ENCODE results near the gene ANKMY2.

GRCh38 chr7:16634271-16634738 is 11.2 kb downstream of the ANKMY2 start:
- TF ChIP-seq CTCF (IDR thresholded peaks at IDR 0.05) (no peak), EZH2 (IDR thresholded peaks at IDR 0.05) (no peak), EZH2phosphoT487 (IDR thresholded peaks at IDR 0.05) (no peak)
